DND-41 (cell line): ENCODE data around the gene CD200.
"Not testable (repeated sequence)": the region's sequence is repeated elsewhere in the genome, so short reads cannot be mapped to it uniquely, and the experiment has no call there.

Source experiments
- ATAC-seq: fragments of 200-7000 bp; cut with Tn5 transposase; 3 replicates; pipeline ENCODE4 v1.9.1; 2021; ENCODE audit warnings: low read depth; ENCODE audit not compliant: insufficient read depth
- DNase-seq: peaks from one replicate; pipeline ENCODE4 v3.0.0-alpha.2; 2020
- H2AFZ ChIP-seq: 2 replicates; pipeline ENCODE4 v1.6.0; 2012; ENCODE audit warnings: low read depth, low read length
- H3K27ac ChIP-seq: 2 replicates; pipeline ENCODE4 v1.5.1; 2012; ENCODE audit warnings: low read length, inconsistent platforms
- H3K27me3 ChIP-seq: fragments of 200-600 bp; sonication (generic); 2 replicates; pipeline ENCODE4 v1.6.0; 2012; ENCODE audit warnings: low read length, mild to moderate bottlenecking, inconsistent platforms; ENCODE audit not compliant: insufficient read depth, poor library complexity
- H3K36me3 ChIP-seq: 2 replicates; pipeline ENCODE4 v1.5.1; 2012; ENCODE audit warnings: low read length, inconsistent platforms; ENCODE audit not compliant: insufficient read depth
- H3K4me1 ChIP-seq: 2 replicates; pipeline ENCODE4 v1.5.1; 2012; ENCODE audit warnings: mild to moderate bottlenecking, low read length; ENCODE audit not compliant: insufficient read depth
- H3K4me2 ChIP-seq: 2 replicates; pipeline ENCODE4 v1.6.0; 2012; ENCODE audit warnings: mild to moderate bottlenecking, moderate library complexity, low read length, inconsistent platforms; ENCODE audit not compliant: insufficient read depth
- H3K4me3 ChIP-seq, 2 experiments: fragments of 200-600 bp in 1 of 2; shearing (Covaris generic) in 1 of 2; 2 replicates each; pipeline ENCODE4 v1.5.1; 2012 to 2016; ENCODE audit warnings: inconsistent platforms in 2 of 2, low read length in 2 of 2, mild to moderate bottlenecking in 2 of 2, low read depth in 1 of 2, moderate library complexity in 1 of 2
- H3K79me2 ChIP-seq: 2 replicates; pipeline ENCODE4 v1.6.0; 2012; ENCODE audit warnings: low read length, inconsistent platforms; ENCODE audit not compliant: insufficient read depth
- H3K9ac ChIP-seq: 2 replicates; pipeline ENCODE4 v1.6.0; 2012; ENCODE audit warnings: low read depth, mild to moderate bottlenecking, inconsistent platforms, low read length, moderate library complexity
- H3K9me3 ChIP-seq: 2 replicates; pipeline ENCODE4 v1.5.1; 2012; ENCODE audit warnings: low read length, moderate library complexity, mild to moderate bottlenecking, inconsistent platforms; ENCODE audit not compliant: insufficient read depth, severe bottlenecking
- H4K20me1 ChIP-seq: 2 replicates; pipeline ENCODE4 v1.6.0; 2012; ENCODE audit warnings: low read length; ENCODE audit not compliant: insufficient read depth
- EZH2 ChIP-seq: IDR thresholded peaks from 3 replicates; pipeline ENCODE4 v1.6.1; 2012; ENCODE audit warnings: borderline replicate concordance, low read depth, mild to moderate bottlenecking, moderate library complexity, low read length, inconsistent platforms; ENCODE audit not compliant: severe bottlenecking
- TF ChIP-seq, protein P1 (sequence below): IDR thresholded peaks from 2 replicates; pipeline ENCODE4 v1.5.1; 2012; ENCODE audit warnings: borderline replicate concordance, low read length, moderate library complexity, mild to moderate bottlenecking; ENCODE audit not compliant: poor library complexity, severe bottlenecking; ENCODE audit errors: extremely low read depth

The CD200 gene

DNA sequence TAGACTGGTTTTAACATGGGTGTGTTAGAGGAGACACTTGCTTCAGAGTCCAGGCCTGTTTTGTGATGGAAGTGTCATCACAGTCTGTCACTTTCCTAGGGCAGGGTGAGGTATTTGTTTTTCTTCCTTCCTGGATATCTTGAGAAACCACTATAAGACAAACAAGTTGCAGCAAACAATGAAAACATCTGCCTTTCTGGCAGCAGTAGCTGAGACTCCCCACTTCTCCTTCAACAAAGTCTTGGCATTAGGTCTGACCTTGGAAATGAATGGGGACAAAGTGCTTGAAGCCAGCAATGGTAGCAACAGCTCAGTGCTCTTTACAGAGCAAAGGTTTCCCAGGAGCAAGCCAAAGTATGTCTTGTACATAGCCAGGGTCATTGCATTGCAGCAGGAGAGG, 64.6 kb downstream of the CD200 start:
- no peaks in the 10 kb centered on the region for H4K20me1 ChIP-seq
- H3K36me3 ChIP-seq = no peaks in the 10 kb centered on the region
- no peak overlapping the region for H3K27ac ChIP-seq
- no peaks in the 10 kb centered on the region for H3K9me3 ChIP-seq
- DNase-seq = no peak
- no peak for ATAC-seq
- no peak overlapping the region for H3K4me2 ChIP-seq
- no peaks in the 10 kb centered on the region for H3K27me3 ChIP-seq
- H3K9ac ChIP-seq = no peak overlapping the region
- H3K4me3 ChIP-seq = no peak overlapping the region
- H3K79me2 ChIP-seq = no peaks in the 10 kb centered on the region
- no peak for TF ChIP-seq EZH2
- TF ChIP-seq, protein P1, sequence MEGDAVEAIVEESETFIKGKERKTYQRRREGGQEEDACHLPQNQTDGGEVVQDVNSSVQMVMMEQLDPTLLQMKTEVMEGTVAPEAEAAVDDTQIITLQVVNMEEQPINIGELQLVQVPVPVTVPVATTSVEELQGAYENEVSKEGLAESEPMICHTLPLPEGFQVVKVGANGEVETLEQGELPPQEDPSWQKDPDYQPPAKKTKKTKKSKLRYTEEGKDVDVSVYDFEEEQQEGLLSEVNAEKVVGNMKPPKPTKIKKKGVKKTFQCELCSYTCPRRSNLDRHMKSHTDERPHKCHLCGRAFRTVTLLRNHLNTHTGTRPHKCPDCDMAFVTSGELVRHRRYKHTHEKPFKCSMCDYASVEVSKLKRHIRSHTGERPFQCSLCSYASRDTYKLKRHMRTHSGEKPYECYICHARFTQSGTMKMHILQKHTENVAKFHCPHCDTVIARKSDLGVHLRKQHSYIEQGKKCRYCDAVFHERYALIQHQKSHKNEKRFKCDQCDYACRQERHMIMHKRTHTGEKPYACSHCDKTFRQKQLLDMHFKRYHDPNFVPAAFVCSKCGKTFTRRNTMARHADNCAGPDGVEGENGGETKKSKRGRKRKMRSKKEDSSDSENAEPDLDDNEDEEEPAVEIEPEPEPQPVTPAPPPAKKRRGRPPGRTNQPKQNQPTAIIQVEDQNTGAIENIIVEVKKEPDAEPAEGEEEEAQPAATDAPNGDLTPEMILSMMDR = no peak
- H2AFZ ChIP-seq = no peak overlapping the region
- H3K4me1 ChIP-seq = no peaks in the 10 kb centered on the region

DNA sequence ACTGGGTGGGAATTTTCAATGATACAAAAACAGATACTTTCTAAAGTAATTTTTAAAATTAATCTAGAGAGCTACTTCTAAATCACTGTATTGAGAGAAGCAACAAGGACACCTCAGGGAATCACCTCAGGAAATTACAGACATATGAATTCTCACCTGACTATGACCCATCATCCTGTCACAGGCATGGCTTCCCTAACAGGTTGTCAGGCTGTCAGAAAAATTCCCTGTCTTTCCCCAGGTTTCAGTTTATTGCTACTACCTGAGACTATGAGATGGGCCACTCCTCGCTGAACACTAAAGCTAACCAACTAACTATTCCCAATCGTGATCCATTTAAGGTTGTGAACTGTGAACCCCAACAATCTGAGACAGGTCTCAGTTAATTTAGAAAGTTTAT, 66.1 kb downstream of the CD200 start:
- H3K4me3 ChIP-seq = no peak overlapping the region
- DNase-seq = no peak
- no peak overlapping the region for H3K4me2 ChIP-seq
- no peaks in the 10 kb centered on the region for H4K20me1 ChIP-seq
- H3K4me1 ChIP-seq = no peaks in the 10 kb centered on the region
- H3K79me2 ChIP-seq = no peaks in the 10 kb centered on the region
- ATAC-seq = no peak
- H3K36me3 ChIP-seq = no peaks in the 10 kb centered on the region
- no peak overlapping the region for H3K27ac ChIP-seq
- no peak overlapping the region for H3K9ac ChIP-seq
- no peak for TF ChIP-seq EZH2
- TF ChIP-seq, protein P1 = no peak
- no peak overlapping the region for H2AFZ ChIP-seq
- no peaks in the 10 kb centered on the region for H3K9me3 ChIP-seq
- no peaks in the 10 kb centered on the region for H3K27me3 ChIP-seq

DNA sequence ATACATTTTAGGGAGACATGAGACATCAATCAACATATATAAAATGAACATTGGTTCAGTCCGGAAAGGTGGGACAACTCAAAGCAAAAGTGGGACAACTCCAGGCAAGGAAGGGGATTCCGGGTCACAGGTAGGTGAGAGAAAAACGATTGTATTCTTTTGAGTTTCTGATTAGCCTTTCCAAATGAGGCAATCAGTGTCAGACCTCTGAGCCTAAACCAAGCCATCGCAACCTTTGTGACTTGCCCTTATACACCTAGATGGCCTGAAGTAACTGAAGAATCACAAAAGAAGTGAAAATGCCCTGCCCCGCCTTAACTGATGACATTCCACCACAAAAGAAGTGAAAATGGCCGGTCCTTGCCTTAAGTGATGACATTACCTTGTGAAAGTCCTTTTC, 66.6 kb downstream of the CD200 start:
- not testable (repeated sequence) for ATAC-seq, H3K79me2 ChIP-seq, H3K27ac ChIP-seq, H3K36me3 ChIP-seq, H3K27me3 ChIP-seq, H2AFZ ChIP-seq, H3K4me2 ChIP-seq, H3K9ac ChIP-seq, DNase-seq, H3K9me3 ChIP-seq, H3K4me1 ChIP-seq, H4K20me1 ChIP-seq, H3K4me3 ChIP-seq

DNA sequence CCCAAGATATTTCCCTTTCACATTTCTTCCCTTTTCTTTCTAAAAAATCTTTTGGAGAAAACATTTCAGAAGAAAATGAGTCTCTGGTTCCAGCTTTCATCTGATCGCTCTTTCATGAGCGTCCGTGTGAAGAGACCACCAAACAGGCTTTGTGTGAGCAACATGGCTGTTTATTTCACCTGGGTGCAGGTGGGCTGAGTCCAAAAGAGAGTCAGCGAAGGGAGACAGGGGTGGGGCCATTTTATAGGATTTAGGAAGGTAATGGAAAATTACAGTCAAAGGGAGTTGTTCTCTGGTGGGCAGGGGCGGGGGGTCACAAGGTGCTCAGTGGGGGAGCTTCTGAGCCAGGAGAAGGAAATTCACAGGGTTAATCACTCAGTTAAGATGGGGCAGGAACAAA, 67.4 kb downstream of the CD200 start:
- not testable (repeated sequence) for DNase-seq, H4K20me1 ChIP-seq, H3K4me1 ChIP-seq, H3K9me3 ChIP-seq, H3K4me3 ChIP-seq, H3K27me3 ChIP-seq, H3K27ac ChIP-seq, H3K79me2 ChIP-seq, H3K36me3 ChIP-seq, H3K9ac ChIP-seq, H2AFZ ChIP-seq, ATAC-seq, H3K4me2 ChIP-seq

DNA sequence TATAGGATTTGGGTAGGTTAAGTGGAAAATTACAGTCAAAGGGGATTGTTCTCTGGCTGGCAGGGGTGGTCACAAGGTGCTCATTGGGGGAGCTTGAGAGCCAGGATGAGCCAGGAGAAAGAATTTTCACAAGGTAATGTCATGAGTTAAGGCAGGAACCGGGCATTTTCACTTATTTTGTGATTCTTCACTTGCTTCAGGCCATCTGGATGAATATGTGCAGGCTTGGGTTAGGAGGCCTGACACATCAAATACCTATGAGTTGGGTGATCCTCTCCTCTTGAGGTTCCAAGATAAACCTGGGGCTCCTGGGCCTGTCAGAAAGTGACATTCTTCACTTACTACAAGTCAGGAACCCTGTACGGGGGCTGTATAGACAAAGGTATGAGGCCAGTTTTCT, 68.7 kb downstream of the CD200 start:
- Histone ChIP-seq H3K27ac (no peak overlapping the region), H4K20me1 (no peaks in the 10 kb centered on the region), H3K9ac (no peak overlapping the region), H3K9me3 (no peaks in the 10 kb centered on the region), H3K4me2 (no peak overlapping the region), H3K79me2 (no peaks in the 10 kb centered on the region), H3K4me1 (no peaks in the 10 kb centered on the region), H2AFZ (no peak overlapping the region), H3K36me3 (no peaks in the 10 kb centered on the region), H3K4me3 (no peak overlapping the region), H3K27me3 (no peaks in the 10 kb centered on the region)
- no peak for DNase-seq
- TF ChIP-seq, protein P1 = no peak
- TF ChIP-seq EZH2 = no peak
- ATAC-seq = no peak
